HL-60 (cell line): ENCODE results near the gene A4GALT.

Experiments used
- POLR2AphosphoS5 ChIP-seq: IDR thresholded peaks from 2 replicates; pipeline ENCODE4 v1.6.1; 2012; ENCODE audit warnings: low read depth
- TF ChIP-seq, protein P1 (sequence below): IDR thresholded peaks from one replicate; pipeline ENCODE4 v1.5.1; 2011; ENCODE audit warnings: low read length, control low read depth, inconsistent platforms; ENCODE audit not compliant: insufficient read depth

- TF ChIP-seq, protein P1, sequence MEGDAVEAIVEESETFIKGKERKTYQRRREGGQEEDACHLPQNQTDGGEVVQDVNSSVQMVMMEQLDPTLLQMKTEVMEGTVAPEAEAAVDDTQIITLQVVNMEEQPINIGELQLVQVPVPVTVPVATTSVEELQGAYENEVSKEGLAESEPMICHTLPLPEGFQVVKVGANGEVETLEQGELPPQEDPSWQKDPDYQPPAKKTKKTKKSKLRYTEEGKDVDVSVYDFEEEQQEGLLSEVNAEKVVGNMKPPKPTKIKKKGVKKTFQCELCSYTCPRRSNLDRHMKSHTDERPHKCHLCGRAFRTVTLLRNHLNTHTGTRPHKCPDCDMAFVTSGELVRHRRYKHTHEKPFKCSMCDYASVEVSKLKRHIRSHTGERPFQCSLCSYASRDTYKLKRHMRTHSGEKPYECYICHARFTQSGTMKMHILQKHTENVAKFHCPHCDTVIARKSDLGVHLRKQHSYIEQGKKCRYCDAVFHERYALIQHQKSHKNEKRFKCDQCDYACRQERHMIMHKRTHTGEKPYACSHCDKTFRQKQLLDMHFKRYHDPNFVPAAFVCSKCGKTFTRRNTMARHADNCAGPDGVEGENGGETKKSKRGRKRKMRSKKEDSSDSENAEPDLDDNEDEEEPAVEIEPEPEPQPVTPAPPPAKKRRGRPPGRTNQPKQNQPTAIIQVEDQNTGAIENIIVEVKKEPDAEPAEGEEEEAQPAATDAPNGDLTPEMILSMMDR = no peak
- no peak for TF ChIP-seq POLR2AphosphoS5
Measured at GRCh38 chr22:42752230-42752746, 31.6 kb upstream of the A4GALT start.
